Measurements from ENCODE around the gene UBALD1. TPM values are rescaled to one million over a fixed set of nuclear protein-coding genes. Genes with fewer than 3 reads are reported as not detected.
A peak's percentile ranks its signal among the peaks of the same experiment; 100 is the strongest.

The UBALD1 gene
- total RNA-seq, 1 donor from 2014 or later: 23.4 TPM

DNA sequence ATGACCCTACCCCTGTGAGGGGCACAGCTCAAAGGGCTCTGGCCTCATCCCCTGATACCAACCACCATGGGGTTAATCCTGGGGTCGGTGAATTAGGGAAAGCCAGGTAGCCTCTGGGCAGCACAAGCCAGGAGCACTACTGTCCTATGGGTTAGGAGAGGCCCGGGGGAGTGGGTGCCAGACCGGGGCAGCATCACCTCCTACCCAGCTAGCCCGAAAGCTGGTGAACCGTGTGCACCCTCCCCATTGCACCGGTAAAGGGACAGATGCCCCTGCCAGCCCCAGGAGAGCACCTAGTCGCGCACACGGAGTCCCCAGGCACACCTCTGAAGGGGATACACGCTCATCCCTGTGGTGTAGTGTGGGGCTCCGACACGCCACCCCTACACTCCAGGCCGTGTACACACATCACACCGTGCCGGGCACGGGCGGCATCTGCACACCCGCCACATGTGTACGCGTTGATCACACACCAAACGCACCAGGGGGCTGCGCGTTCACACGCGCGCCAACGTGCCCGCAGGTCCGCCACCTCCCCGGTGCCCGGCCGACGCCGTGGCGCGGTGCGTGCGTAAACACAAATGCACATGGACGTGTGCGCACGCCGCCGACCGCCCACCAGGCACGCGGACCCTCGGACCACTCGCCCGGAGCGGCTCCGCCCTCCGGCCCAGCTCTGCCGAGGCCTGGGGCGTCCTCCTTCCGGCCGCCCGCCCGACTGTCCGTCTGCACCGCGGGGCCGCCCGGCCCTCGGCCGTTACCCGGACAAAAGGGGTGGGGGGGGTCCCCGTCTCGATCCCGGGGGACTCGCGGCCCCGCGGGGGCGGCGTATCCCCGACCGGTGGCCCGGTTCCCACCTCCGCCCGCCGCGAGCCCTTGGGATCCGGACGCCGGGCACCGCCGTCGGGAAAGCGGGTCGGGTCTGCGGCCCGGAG lies 785 bp downstream of the UBALD1 start:
- TF ChIP-seq, protein P1, sequence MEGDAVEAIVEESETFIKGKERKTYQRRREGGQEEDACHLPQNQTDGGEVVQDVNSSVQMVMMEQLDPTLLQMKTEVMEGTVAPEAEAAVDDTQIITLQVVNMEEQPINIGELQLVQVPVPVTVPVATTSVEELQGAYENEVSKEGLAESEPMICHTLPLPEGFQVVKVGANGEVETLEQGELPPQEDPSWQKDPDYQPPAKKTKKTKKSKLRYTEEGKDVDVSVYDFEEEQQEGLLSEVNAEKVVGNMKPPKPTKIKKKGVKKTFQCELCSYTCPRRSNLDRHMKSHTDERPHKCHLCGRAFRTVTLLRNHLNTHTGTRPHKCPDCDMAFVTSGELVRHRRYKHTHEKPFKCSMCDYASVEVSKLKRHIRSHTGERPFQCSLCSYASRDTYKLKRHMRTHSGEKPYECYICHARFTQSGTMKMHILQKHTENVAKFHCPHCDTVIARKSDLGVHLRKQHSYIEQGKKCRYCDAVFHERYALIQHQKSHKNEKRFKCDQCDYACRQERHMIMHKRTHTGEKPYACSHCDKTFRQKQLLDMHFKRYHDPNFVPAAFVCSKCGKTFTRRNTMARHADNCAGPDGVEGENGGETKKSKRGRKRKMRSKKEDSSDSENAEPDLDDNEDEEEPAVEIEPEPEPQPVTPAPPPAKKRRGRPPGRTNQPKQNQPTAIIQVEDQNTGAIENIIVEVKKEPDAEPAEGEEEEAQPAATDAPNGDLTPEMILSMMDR (IDR thresholded peaks at IDR 0.05): no peak
- peaks cover 4% of the 10 kb centered on the region for H3K36me3 Mint-ChIP-seq (ENCODE audit: low read depth)
- CTCF ChIA-PET: interaction anchor here (1.5 kb wide), 1 partner anchor 107 kb away, joined by 4 read pairs; no protein-coding TSS in a partner anchor
- peaks cover 33% of the 10 kb centered on the region for H3K4me1 Mint-ChIP-seq
- no peaks in the 10 kb centered on the region for H3K9me3 Mint-ChIP-seq
- H3K27ac Mint-ChIP-seq: no peak overlapping the region
- intact Hi-C loops (cut with micrococcal nuclease): loop anchor here (2.0 kb wide), 1 partner anchor 75 kb away; the partner anchor contains the start of gene CDIP1
- H3K27me3 Mint-ChIP-seq: no peaks in the 10 kb centered on the region
- DNase-seq: peak; percentile 43
- POLR2A ChIA-PET: interaction anchor here (1.0 to 4.7 kb wide), 2 partner anchors 11 to 75 kb away, joined by 3 to 51 read pairs; partner anchors contain the start of genes CDIP1 and MGRN1
- no peak for ATAC-seq (ENCODE audit: low read depth)
- peak overlapping the region; percentile 81 for H3K4me3 Mint-ChIP-seq

DNA sequence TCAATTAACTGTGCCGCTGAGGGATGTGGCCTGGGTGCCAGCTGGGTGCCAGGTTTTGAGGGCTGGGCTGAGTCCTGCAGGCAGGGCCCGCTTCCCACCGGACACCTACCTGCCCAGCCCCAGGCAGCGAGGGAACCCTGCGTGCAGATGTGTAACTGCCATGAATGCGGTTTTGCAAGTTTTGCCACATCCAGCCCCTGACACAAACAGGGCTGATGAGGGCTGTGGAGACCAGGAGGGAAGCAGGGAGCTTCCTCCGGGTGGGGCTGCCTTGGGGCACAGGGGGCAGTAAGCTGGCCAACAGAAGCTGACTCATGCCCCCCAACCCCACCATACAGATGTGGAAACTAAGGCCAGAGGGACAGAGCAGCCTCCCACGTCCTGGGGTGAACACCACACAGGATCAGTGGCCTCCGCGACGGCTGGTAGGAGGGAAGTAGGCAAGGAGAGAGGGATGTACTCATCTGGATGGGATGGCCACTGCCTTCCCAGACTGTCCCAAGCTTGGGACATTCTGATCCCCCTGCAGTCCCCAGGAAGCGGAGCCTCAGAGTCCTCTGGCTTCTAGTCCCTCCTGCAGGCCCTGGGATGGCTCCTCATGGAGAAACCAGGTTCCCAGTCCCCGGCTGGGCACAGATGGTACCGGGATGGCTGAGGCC lies 1.6 kb downstream of the UBALD1 start:
- peaks cover 9% of the 10 kb centered on the region for H3K36me3 Mint-ChIP-seq (ENCODE audit: low read depth)
- H3K4me1 Mint-ChIP-seq: peaks cover 33% of the 10 kb centered on the region
- no peak overlapping the region for H3K27ac Mint-ChIP-seq
- H3K27me3 Mint-ChIP-seq: no peaks in the 10 kb centered on the region
- peak overlapping the region; percentile 81 for H3K4me3 Mint-ChIP-seq
- POLR2A ChIA-PET: interaction anchor here (4.7 kb wide), 1 partner anchor 11 kb away, joined by 51 read pairs; the partner anchor contains the start of gene MGRN1
- CTCF ChIA-PET: no interaction called here
- DNase-seq (no peak), ATAC-seq (ENCODE audit: low read depth) (no peak)
- H3K9me3 Mint-ChIP-seq: no peaks in the 10 kb centered on the region
- intact Hi-C loops (cut with micrococcal nuclease): no loop called here
- TF ChIP-seq, protein P1 (IDR thresholded peaks at IDR 0.05): no peak

DNA sequence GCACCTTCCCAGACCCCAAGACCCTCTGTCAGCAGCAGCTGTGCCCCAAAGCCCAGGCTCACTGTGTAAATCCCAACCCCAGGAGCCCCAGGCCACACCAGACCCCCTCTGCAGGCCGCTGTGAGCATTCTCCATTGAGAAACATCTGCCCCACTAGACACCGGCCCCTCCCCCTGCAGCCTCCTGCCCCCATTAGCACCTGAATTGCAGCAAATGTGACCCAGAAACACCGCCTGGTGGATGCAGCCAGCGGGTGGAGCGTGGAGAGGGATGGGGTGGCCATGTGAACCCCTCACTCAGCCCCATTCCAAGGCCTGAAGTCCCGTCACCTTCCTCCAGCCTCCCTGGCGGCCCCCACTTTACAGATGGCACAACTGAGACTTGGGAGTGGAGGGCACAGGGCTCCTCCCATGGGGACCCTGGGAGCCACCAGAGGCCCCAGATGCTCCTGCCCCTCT lies 2.2 kb downstream of the UBALD1 start:
- ATAC-seq (ENCODE audit: low read depth): no peak
- H3K4me3 Mint-ChIP-seq: no peak overlapping the region
- H3K9me3 Mint-ChIP-seq: no peaks in the 10 kb centered on the region
- H3K4me1 Mint-ChIP-seq: peaks cover 33% of the 10 kb centered on the region
- intact Hi-C loops (cut with micrococcal nuclease): no loop called here
- H3K27ac Mint-ChIP-seq: no peak overlapping the region
- no peaks in the 10 kb centered on the region for H3K27me3 Mint-ChIP-seq
- TF ChIP-seq, protein P1 (IDR thresholded peaks at IDR 0.05): no peak
- ChIA-PET CTCF (no interaction called here), POLR2A (no interaction called here)
- H3K36me3 Mint-ChIP-seq (ENCODE audit: low read depth): peaks cover 12% of the 10 kb centered on the region
- DNase-seq: no peak

DNA sequence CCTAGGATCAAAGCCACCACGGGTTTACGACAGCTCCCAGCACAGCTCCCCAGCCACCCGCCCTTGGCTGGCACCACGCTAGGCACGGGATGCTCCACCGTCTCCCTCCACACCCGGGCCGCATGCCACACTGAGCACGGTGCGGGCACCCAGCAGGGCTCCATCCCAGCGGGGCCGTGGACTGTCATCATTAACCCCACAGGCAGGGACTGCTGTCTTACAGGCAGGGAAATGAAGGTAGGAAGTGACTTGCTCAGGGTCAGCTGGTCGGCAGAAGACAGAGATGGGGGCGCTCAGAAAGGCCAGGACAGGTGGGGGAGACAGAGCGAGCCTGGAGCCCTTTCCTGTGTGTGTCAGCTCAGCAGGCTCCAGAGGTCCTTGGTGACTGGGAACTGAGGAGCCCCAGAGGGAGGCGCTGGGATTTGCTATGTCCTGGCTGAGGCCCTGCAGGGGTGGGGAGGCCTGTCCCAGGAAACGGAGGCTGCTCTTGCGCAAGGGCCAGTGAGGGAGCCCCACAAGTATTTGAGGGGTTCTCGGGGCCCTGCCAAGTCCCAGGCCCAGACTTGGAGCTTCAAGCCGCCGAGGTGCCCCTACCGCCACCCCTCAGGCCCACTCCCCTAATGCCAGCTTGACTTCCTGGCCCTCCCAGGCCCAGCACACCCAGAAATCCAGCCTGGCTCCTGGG lies 3.2 kb downstream of the UBALD1 start:
- ATAC-seq (ENCODE audit: low read depth): no peak
- ChIA-PET POLR2A (no interaction called here), CTCF (no interaction called here)
- intact Hi-C loops (cut with micrococcal nuclease): no loop called here
- no peak for DNase-seq
- TF ChIP-seq, protein P1 (IDR thresholded peaks at IDR 0.05): no peak
- no peak overlapping the region for H3K4me3 Mint-ChIP-seq
- H3K4me1 Mint-ChIP-seq: peaks cover 28% of the 10 kb centered on the region
- H3K9me3 Mint-ChIP-seq: no peaks in the 10 kb centered on the region
- no peak overlapping the region for H3K27ac Mint-ChIP-seq
- peaks cover 18% of the 10 kb centered on the region for H3K36me3 Mint-ChIP-seq (ENCODE audit: low read depth)
- no peaks in the 10 kb centered on the region for H3K27me3 Mint-ChIP-seq

Measured in activated B cell treated with CpG ODN at 0.5 μM for 24 hours (primary cell).